Left lobe of liver (tissue), 2 donors: Measurements from ENCODE around the gene VSIG4. TPM values are rescaled to one million over a fixed set of nuclear protein-coding genes. Genes with fewer than 3 reads are reported as not detected.

ENCODE experiments used
- ATAC-seq: fragments of 200-7000 bp; cut with Tn5 transposase; one replicate; pipeline ENCODE4 v1.9.1; 2020; ENCODE audit warnings: mild to moderate bottlenecking, moderate library complexity
- DNase-seq: peaks from one replicate; pipeline ENCODE4 v3.0.0-alpha.2; 2020; ENCODE audit warnings: low spot score
- total RNA-seq: library from RNA; stranded (reverse); gene quantifications from one replicate; pipeline ENCODE4 v1.2.1, GENCODE V29; 2021
- donor health status: DM: no; HTN: no; CAD: no; lungs with moderate emphysema.
- donor health status: DM: no; HTN: yes; CAD: no.

VSIG4 gene
- total RNA-seq, 1 donor from 2014 or later: 16.1 TPM

DNA sequence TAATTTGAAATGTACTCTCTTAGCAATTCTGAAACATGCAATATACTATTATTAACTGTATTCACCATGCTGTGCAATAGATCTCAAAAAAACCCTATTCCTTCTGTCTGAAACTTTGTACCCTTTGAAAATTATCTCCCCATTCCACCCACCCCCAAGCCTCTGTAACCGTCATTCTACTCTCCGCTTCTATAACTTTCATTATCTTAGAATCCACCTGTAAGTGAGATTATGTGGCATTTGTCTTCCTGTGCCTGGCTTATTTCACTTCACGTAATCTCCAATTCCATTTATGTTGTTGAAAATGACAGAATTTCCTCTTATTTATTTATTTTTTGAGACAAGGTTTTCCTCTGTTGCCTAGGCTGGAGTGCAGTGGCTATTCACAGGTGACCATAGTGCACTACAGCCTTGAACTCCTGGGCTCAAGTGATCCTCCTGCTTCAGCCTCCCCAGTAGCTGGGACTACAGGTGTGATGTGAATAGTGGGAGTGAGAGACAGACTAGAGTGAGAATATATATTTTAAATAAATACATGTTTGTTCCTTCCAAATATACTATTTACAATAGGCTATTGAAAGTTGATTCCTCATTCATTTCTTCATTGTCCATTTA, 30.5 kb downstream of the VSIG4 start:
- DNase-seq: no peak
- no peak for ATAC-seq

DNA sequence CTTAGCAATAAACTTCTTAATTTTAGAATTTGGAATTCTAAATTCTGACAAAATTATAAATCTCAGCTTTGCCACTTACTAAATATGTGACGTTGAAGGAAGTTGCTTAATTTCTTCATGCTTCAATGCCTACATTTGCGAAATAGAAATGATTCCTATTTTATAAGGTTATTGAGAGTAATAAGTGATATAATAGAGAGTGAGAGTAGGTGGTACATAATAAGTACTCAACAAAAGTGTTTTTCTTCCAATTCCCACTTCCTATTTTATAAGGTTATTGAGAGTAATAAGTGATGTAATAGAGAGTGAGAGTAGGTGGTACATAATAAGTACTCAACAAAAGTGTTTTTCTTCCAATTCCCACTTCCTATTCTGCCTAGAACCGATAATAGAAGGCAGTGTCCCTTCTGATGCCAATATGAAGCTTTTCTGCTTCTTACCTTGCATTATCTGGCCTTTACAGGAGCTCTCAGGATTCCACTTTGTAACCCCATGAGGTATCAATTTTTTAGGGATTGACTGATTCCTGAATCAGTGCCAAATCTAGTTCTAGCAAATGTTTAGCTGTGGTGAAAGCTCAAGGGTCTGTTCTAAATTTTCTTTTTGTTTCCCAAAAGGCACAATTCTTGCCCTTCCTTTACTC, 31.4 kb downstream of the VSIG4 start:
- ATAC-seq: no peak
- DNase-seq: no peak

DNA sequence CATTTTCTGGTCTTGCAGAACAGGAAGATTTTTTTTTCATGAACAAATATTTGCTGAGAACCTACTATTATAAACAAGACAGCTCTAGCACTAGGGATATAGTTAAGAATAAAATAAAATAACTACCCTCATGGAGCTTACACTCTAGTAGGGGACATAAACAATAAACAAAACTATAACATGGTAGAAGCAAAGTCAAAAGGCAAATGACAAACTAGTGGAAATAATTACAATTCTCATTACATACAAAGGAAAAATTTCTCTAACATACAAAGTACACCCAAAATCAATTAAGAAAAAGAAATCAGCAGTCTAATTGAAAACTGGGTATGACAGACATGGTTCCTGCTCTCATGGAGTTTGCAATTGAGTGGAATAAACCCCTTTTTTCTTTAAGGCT, 32.0 kb downstream of the VSIG4 start:
- ATAC-seq (no peak), DNase-seq (no peak)

DNA sequence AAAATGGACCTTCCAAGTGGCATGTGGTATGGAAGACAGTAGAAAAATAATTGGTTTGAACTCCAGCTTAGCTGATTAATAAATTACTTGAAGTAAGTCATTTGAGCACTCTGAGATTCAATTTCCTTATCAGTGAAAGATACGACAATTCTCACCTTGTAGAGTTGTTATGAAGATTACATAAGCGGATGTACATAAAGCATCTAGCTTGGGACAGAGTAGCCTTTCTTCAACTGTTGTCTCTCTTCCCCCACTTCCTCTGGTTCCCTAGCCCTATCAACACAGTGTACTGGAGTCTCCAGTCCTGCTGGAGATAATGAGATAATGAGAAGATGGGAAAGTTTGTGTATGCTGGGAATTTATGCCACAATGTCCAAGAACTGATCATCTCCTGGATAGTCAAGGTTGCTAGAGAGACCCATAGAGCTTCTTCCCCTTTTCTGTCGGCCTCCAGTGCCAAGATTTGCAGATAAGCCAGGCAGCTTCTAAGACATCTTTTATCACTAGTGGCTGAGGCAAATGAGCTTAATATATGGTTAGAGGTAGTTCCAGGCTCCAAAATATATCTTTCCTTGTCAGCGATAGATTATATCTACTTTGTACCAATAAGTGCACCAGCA, 33.9 kb downstream of the VSIG4 start:
- DNase-seq: no peak
- no peak for ATAC-seq

DNA sequence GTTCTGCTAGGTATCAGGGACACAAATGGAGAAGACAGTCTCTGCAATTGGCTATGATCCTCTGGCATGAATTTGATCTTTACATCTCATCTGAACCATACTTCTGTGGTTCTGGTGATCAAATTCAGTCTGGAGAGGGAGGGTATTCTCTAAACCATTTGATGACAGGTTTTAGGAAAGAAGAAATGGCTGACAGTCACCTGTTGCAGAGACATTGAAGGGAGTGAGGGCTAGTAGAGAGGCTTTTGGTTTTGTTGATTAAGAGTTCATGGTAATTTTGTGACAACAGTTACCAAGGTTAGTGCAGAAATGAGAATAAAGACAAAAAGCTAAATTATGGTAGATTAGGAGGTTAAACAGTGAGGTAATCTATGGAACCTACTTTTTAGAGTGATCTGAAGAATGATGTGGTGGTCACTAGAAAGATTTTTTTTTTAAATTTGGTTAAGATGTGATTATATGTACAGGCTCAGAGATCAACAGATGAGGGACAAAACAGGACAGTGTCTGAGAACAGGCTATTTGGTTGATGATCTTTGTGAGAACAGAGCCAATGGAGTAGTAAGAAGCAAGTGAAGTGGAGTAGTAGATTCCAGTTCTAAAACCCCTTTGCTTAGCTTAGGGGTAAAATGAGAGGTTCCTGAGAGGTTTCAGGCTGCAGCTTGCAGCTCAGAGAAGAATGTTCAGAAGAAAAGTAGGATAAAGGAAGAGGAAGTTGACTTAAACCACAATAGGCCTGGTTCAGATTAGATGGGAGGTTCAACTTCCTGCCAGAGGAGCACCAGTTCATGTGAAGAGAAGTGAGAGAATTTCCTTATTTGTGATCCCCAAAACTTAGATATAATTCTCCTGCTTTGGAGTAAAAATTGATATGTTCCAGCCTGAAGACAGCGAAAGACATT, 34.7 kb downstream of the VSIG4 start:
- no peak for ATAC-seq
- no peak for DNase-seq

DNA sequence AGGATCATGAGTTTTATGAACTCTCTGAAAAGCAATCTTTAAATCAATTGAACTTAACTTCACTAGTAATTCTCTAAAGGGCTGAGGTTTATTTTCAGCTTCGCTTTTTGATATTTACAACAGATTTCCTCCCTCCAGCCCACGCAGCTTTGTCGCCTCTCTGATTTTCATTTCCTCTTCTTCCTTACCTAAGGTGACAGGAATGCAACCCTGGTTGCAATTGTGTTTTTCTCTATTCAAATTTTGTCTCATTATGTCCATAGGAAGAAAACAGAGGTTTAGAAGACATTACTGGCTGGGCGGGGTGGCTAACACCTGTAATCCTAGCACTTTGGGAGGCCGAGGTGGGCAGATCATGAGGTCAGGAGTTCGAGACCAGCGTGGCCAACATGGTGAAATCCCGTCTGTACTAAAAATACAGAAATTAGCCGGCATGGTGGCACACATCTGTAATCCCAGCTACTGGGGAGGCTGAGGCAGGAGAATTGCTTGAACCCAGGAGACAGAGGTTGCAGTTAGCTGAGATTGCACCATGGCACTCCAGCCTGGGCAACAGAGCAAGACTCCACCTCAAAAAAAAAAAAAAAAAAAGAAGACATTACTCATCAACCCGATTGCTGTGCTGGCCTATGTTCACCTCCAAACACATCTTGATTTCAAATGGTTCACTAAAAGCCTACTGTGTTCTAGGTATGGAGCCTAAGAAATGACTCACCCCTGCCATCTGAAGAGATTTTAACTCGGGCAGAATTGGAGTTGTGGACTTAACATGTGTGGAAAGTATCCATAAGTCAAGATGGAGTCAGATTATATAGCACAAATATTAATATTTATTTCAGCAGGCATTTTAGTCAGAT, 36.8 kb downstream of the VSIG4 start:
- no peak for ATAC-seq
- no peak for DNase-seq

DNA sequence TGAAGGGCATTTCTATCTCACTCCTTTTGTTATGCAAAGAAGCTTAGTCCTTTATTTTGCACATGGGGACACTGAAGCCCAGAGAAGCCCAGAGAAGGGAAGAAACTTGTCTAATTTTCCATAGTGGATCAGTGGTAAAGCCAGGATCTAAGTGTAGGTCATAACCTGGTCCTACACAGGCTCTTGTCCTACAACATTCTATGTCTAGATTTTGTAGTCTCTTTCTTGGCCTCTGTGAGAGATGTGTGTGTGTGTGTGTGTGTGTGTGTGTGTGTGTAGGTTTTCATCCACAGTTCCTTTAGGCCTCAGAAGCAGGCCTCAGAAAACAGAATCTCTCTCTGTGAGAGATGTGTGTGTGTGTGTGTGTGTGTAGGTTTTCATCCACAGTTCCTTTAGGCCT, 38.3 kb downstream of the VSIG4 start:
- no peak for ATAC-seq

DNA sequence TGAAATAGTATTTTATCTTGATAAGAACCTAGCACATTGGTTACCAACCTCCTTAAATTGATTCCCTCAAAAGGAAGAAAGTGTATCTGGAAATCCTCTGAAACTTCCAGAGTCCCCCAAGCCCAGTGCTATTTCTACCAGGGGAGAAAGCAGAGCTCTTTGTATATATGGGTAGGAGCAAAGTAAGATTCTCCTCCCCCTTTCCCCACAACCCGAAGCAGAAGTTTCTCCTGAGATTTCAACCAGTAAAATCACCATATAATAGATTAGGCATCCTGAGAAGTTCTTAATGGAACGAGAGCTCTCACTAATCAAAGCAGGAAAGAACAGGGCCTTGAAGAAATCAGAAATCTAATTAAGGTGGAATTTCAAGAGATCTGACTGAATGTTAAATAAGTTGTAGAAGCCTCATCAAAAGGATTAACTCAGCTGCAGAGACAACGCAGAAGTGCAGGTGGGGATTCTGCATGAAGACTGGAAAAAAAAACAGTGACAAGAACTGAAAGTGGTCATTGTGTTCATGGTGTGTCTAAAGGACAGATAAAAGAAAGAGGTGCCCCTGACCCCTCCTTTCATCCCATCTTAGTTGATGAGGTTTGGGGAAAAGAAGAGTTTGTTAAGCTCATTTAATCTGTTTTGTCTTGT, 39.1 kb downstream of the VSIG4 start:
- DNase-seq (no peak), ATAC-seq (no peak)

More for the DNA sequence above, 38.3 kb downstream of the VSIG4 start:
- no peak for DNase-seq

DNA sequence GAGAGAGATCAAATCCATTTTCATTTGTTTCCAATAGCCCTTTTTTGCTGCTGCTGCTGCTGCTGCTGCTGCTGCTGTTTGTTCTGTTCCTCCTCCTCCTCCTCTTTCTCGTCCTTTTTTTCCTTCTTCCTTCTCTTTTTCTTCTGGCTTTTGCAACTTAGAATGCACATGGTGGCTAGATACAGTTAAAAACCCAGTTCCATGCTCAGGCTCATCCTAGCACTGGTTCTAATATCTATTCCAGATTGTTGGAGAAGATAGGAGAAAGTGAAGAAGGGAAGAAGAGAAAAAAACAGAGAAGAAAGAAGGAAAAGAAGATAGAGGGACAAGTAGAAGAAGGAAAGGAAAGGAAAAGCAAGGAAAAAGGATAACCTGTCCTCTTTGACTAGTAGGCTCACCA, 39.7 kb downstream of the VSIG4 start:
- DNase-seq (no peak), ATAC-seq (no peak)

DNA sequence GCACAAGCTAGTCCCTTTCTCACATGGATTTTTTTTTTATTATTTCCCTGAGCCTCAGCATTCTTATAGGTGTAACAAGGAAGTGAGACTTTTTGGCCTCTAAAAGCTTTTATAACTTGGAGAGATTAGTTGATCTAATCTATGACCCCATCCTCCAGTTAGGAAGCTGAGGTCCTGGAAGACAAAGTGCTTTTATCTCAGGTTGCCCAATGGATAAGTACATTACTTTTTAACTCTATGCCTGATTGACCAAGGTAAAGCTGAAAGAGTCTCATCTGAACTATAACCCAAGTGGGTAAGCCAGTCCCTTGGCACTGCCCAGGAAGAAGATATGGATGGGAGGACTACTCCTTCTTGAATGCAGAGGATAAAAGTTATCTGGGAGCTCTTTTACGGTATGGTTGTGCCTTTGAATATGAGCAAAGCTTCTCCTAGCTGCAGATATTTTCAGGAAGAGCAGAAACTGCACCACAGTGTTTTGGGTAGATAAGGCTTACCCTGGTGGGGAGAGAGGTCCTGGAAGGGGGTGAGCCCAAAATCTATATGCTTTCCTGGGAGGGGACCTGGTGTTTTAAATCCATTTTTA, 40.2 kb downstream of the VSIG4 start:
- DNase-seq (no peak), ATAC-seq (no peak)

DNA sequence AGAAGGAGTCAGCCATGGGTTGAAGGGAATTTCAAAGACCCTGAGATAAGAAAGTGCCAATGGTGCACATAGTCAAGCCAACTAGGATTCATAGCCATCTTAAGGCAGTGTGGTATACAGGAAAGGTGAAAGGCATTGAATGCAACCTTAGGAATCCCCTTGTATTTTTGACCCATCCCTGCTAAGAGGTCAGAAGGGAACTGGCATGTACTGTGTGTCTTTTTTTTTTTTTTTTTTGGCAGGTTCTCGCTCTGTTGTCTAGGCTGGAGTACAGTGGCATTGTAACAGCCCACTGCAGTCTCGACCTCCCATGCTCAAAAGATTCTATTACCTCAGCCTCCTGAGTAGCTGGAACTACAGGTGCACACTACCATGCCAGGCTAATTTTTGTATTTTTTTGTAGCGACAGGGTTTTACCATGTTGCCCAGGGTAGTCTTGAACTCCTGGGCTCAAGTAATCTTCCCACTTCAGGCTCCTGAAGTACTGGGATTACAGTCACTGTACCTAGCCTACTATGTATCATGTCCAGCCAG, 40.8 kb downstream of the VSIG4 start:
- no peak for ATAC-seq
- no peak for DNase-seq

DNA sequence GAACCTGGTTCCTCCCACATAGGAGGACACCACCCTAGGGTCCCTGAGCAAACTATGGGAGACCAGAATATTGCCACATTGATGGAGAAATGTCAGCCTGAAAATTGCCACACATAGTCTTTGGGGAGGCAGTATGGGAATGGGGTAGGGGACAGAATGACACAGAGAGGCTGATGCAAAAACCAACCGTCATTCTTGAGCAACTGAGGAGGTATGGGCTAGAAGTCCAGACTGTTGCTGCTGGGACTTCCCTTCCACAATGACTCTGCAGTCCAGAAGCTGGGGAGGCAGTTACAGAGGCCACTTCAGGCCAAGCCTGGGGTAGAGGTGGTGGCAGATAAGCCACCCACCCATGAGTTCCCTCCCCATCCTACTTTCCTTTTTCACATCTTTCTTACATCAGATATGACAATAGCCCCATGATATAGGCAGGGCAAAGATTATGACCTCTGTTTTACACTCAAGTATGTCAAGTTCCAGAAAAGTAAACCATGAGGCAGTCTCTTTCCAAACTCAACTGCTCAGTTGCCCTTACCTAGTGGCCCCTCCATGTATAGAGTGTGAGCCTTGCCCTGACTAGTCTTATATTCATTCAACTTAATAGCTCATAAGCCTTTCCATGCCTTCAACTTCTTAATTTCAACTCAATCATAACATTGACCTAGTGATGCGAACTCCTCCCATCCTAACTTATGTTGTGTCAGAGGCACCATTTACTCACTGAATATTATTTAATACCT, 41.7 kb downstream of the VSIG4 start:
- ATAC-seq (no peak), DNase-seq (no peak)

DNA sequence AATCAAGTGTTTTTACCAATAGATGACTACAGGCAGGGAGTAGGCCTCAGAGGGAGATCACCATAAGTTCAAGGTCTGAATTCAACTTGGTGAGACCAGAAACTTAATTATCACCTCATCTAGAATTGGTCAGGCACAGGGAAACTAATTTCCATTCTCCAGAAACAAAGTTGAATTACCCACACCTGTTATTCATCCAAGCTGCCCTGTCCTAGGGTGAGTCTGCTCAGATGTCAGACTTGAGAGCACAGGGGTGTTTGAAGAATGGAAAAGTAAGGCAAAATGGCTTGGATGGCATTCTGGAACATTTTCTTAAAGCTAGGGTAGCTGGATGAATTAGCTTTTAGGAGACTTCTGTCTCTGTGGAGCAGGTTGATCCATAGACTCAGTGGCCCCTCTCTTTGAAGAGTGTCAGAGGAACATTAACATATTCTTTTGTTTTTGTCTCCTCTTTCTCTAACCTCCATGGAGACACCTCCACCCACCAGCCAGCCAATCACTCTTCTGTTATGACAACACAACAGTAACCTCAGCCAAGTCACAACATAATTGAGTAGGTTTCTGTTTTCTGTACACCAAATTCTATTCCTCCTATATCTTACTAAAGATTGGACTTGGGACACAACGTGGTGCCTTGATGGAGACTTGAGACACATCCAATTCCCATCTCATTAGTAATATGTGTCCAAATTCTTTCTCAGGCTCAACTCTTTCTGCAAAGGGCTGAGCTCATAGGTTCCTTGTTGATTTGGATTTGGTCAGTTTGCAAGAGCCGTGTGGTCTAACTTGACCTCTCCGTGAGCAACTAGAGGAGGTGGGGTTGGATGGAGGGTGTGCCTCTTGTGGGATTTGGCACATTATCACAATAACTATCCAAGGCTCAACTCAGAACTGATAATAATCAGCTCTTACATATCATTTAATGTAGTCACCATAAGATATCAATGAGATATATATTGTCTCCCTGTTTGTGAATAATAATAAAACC, 45.1 kb downstream of the VSIG4 start:
- no peak for ATAC-seq
- DNase-seq: no peak

DNA sequence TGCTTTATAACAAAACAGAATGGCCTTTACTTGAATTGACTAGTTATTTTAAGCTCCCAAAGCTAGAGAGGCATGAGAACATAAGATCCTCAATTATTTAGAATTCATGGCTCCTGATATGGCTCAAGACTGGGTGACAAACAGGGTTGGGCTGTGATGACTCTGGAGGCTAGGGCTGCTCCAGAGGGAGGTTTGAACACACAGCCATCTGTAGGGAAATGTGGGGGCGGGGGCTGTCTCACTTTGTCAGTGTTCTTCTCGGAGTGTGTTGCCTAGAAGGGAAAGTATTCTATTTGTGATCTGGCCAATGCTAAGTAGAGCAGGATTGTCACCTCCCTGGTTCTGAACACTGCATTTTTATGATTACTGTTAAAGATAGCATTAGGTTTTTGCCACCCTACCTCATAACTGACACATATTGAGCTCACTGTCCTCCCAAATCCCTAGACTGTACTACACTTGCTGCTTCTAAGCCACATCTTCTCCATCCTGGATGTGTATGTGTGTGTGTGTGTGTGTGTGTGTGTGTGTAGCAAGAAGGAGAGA, 45.9 kb downstream of the VSIG4 start:
- DNase-seq: no peak
- ATAC-seq: no peak

DNA sequence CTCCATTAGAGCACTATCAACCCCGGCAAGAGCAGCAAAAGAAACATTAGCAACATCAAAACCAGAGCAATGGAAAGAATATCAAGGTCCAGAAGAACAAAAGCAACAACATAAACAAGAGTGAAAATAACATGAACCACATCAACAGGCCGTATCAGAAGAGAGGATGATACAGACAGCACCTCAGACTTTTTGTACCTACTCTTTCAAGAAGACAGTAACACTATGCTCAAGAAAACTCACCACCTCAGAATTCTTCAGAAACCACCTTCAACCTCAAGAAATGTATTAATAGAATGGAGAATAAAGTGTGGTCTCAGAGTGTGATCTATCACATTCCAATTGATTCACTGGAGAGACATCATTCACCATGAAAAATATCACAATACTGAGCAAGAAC, 46.5 kb downstream of the VSIG4 start:
- ATAC-seq (no peak), DNase-seq (no peak)

DNA sequence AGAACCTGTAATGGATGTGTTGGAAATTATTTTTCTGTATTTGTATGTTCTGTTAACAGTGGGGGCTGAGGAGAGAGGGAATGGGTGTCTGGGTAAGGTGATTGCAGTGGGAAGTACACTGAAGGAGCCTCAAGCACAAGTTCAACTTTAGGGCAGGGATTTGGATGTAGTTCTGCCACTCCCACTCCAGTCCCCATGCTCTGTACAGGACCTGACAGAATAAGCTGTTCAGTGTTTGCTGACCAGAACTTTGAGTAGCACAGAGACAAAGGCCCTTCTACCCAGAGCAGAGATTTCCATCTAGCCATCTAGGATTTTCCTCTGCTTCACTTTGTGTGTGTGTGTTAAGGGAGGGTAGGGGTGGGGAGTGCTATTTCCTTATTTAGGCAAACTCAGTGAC, 49.2 kb downstream of the VSIG4 start:
- ATAC-seq: no peak
- DNase-seq: no peak

DNA sequence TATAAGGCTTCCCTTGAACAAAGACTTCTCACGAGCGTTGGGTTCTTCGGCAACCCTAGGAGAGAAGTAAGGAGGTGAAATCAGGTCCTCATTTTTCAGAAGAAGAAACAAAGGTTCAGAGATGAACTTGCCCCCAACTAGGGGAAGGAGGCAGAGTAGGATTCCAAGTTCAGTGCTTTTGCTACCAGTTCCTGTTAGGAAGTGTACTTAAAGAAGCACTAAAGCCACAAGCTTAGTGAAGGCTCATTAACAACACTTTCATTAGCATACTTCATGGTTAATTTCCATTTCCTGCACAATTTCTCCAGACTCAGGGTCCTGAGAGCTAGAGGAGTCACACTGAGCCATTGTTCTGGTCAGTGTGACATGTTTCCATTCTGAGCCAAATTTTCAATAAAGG, 52.1 kb downstream of the VSIG4 start:
- ATAC-seq (no peak), DNase-seq (no peak)
